Activated CD8-positive, alpha-beta memory T cell treated with anti-CD3 and anti-CD28 coated beads, Interleukin-2, amount 50 U/mL, for 1 hour (primary cell): ENCODE data around the gene MRPL18.
"Not testable (repeated sequence)": the region's sequence is repeated elsewhere in the genome, so short reads cannot be mapped to it uniquely, and the experiment has no call there.

Experiments used
- DNase-seq: peaks from one replicate; pipeline ENCODE4 v3.0.0-alpha.2; 2020; ENCODE audit errors: extremely low read depth

Gene MRPL18

GRCh38 chr6:159772196-159772595 is 18.1 kb upstream of the MRPL18 start:
- no peak for DNase-seq

- DNase-seq = no peak
Measured at GRCh38 chr6:159777240-159777904, 12.9 kb upstream of the MRPL18 start.

- no peak for DNase-seq
Measured at GRCh38 chr6:159778131-159778530, 12.1 kb upstream of the MRPL18 start.

- no peak for DNase-seq
Measured at GRCh38 chr6:159778542-159779103, 11.6 kb upstream of the MRPL18 start.

- DNase-seq = no peak
Measured at GRCh38 chr6:159788276-159788675, 2.0 kb upstream of the MRPL18 start.

GRCh38 chr6:159788753-159789376 is 1.4 kb upstream of the MRPL18 start:
- DNase-seq = no peak

- DNase-seq = peak; percentile 100
Measured at GRCh38 chr6:159789377-159790148, 704 bp upstream of the MRPL18 start, which contains the start of gene TCP1. TCP1 (minus strand) TSS chr6:159789602; CDS start chr6:159789468, 134 bp downstream.

GRCh38 chr6:159790956-159791598 is 810 bp downstream of the MRPL18 start:
- DNase-seq = no peak

GRCh38 chr6:159794976-159795375 is 4.7 kb downstream of the MRPL18 start:
- not testable (repeated sequence) for DNase-seq

- no peak for DNase-seq
Measured at GRCh38 chr6:159797554-159797953, 7.3 kb downstream of the MRPL18 start.

- DNase-seq = no peak
Measured at GRCh38 chr6:159800141-159800865, 10.0 kb downstream of the MRPL18 start, which contains the start of gene PNLDC1. PNLDC1 (plus strand) TSS chr6:159800276; CDS start chr6:159800308, 32 bp downstream.

GRCh38 chr6:159801935-159802334 is 11.7 kb downstream of the MRPL18 start:
- no peak for DNase-seq

GRCh38 chr6:159804504-159804903 is 14.2 kb downstream of the MRPL18 start:
- no peak for DNase-seq

- DNase-seq = no peak
Measured at GRCh38 chr6:159805440-159806020, 15.3 kb downstream of the MRPL18 start.

- DNase-seq = no peak
Measured at GRCh38 chr6:159806021-159806458, 15.8 kb downstream of the MRPL18 start.

- DNase-seq = no peak
Measured at GRCh38 chr6:159807150-159807858, 17.0 kb downstream of the MRPL18 start.

GRCh38 chr6:159808647-159809046 is 18.4 kb downstream of the MRPL18 start:
- no peak for DNase-seq

- no peak for DNase-seq
Measured at GRCh38 chr6:159809149-159809548, 18.9 kb downstream of the MRPL18 start.

GRCh38 chr6:159813781-159814180 is 23.5 kb downstream of the MRPL18 start:
- DNase-seq = no peak

- no peak for DNase-seq
Measured at GRCh38 chr6:159815410-159815809, 25.1 kb downstream of the MRPL18 start.
